WTC11 (cell line): ENCODE measurements around the gene EVC2. TPM values are rescaled to one million over a fixed set of nuclear protein-coding genes. Genes with fewer than 3 reads are reported as not detected.

ENCODE experiments used
- ATAC-seq: fragments of 200-7000 bp; cut with Tn5 transposase; 2 replicates; pipeline ENCODE4 v1.10.0; 2021; ENCODE audit warnings: mild to moderate bottlenecking, moderate library complexity
- CTCF ChIA-PET: fragments of 300-600 bp; sonication (Branson Sonifier 250); formaldehyde crosslinking; loops from one replicate; lab custom pipeline; 2021; ENCODE audit warnings: antibody characterized with exemption; lab: Charles Lee
- POLR2A ChIA-PET: fragments of 350-600 bp; sonication (Branson Sonifier 250); formaldehyde crosslinking; loops from one replicate; lab custom pipeline; 2021; ENCODE audit warnings: antibody characterized with exemption; lab: Charles Lee
- DNase-seq: peaks from one replicate; pipeline ENCODE4 v3.0.0; 2021; ENCODE audit warnings: low spot score
- H3K27ac Mint-ChIP-seq: 2 replicates; pipeline ENCODE4 v1.8.0; 2021; ENCODE audit warnings: mixed read lengths
- H3K27me3 Mint-ChIP-seq: 2 replicates; pipeline ENCODE4 v1.8.0; 2021; ENCODE audit warnings: low read depth, mild to moderate bottlenecking, moderate library complexity, mixed read lengths
- H3K36me3 Mint-ChIP-seq: 2 replicates; pipeline ENCODE4 v1.8.0; 2021; ENCODE audit warnings: mixed read lengths
- H3K4me1 Mint-ChIP-seq: 2 replicates; pipeline ENCODE4 v1.8.0; 2022; ENCODE audit warnings: mixed read lengths
- H3K4me3 Mint-ChIP-seq: 2 replicates; pipeline ENCODE4 v1.8.0; 2021; ENCODE audit warnings: mild to moderate bottlenecking, moderate library complexity, mixed read lengths
- H3K9me3 Mint-ChIP-seq: 2 replicates; pipeline ENCODE4 v1.8.0; 2021; ENCODE audit warnings: mixed read lengths
- ATF2 ChIP-seq: sonication (generic); formaldehyde crosslinking; IDR thresholded peaks from 2 replicates; pipeline ENCODE4 v1.8.1; 2022; ENCODE audit warnings: low read depth, missing genetic modification reagents, borderline replicate concordance
- E2F5 ChIP-seq: sonication (generic); formaldehyde crosslinking; IDR thresholded peaks from 2 replicates; pipeline ENCODE4 v1.8.1; 2022; ENCODE audit warnings: mild to moderate bottlenecking, moderate library complexity, missing genetic modification reagents
- ESRRA ChIP-seq: sonication (generic); formaldehyde crosslinking; IDR thresholded peaks from 2 replicates; pipeline ENCODE4 v1.8.1; 2022; ENCODE audit warnings: mild to moderate bottlenecking, missing genetic modification reagents, borderline replicate concordance
- FOXJ3 ChIP-seq: sonication (generic); formaldehyde crosslinking; IDR thresholded peaks from 2 replicates; pipeline ENCODE4 v1.9.0; 2021; ENCODE audit warnings: missing genetic modification reagents, mild to moderate bottlenecking, borderline replicate concordance
- FOXP1 ChIP-seq: sonication (generic); formaldehyde crosslinking; IDR thresholded peaks from 2 replicates; pipeline ENCODE4 v1.8.0; 2022; ENCODE audit warnings: missing genetic modification reagents, mild to moderate bottlenecking, moderate library complexity, borderline replicate concordance
- FOXP4 ChIP-seq: sonication (generic); formaldehyde crosslinking; IDR thresholded peaks from 2 replicates; pipeline ENCODE4 v1.8.0; 2022; ENCODE audit warnings: mild to moderate bottlenecking, missing genetic modification reagents
- GABPB1 ChIP-seq: sonication (generic); formaldehyde crosslinking; IDR thresholded peaks from 2 replicates; pipeline ENCODE4 v1.8.1; 2023; ENCODE audit warnings: mild to moderate bottlenecking, missing genetic modification reagents
- GTF2I ChIP-seq: fragments of 250-450 bp; sonication (Bioruptor Pico); conservative IDR thresholded peaks from 2 replicates; pipeline ENCODE4 v1.4.0; 2021; ENCODE audit warnings: mild to moderate bottlenecking
- IRF2 ChIP-seq: sonication (generic); formaldehyde crosslinking; IDR thresholded peaks from 2 replicates; pipeline ENCODE4 v1.8.0; 2022; ENCODE audit warnings: low read depth, missing genetic modification reagents, borderline replicate concordance
- OVOL2 ChIP-seq: fragments of 250-450 bp; sonication (Bioruptor Pico); IDR thresholded peaks from 2 replicates; pipeline ENCODE4 v1.9.0; 2021; ENCODE audit warnings: mild to moderate bottlenecking, borderline replicate concordance
- STAT6 ChIP-seq: sonication (generic); formaldehyde crosslinking; conservative IDR thresholded peaks from 2 replicates; pipeline ENCODE4 v1.8.1; 2023; ENCODE audit warnings: mild to moderate bottlenecking, low read depth, missing genetic modification reagents, moderate library complexity
- ZNF232 ChIP-seq: sonication (generic); formaldehyde crosslinking; IDR thresholded peaks from 2 replicates; pipeline ENCODE4 v1.8.0; 2022; ENCODE audit warnings: mild to moderate bottlenecking, missing genetic modification reagents
- ZNF317 ChIP-seq: sonication (generic); formaldehyde crosslinking; IDR thresholded peaks from 2 replicates; pipeline ENCODE4 v1.8.1; 2023; ENCODE audit warnings: low read depth, mild to moderate bottlenecking, moderate library complexity, missing genetic modification reagents, borderline replicate concordance
- ZNF671 ChIP-seq: fragments of 250-450 bp; sonication (Bioruptor Pico); IDR thresholded peaks from 2 replicates; pipeline ENCODE4 v1.8.0; 2021; ENCODE audit warnings: mild to moderate bottlenecking
- total RNA-seq: library from RNA; stranded (reverse); gene quantifications from 3 replicates; pipeline ENCODE4 v1.2.3, GENCODE V29; 2021
- TF ChIP-seq, protein P1 (sequence below): sonication (generic); formaldehyde crosslinking; IDR thresholded peaks from 2 replicates; pipeline ENCODE4 v1.8.0; 2022; ENCODE audit warnings: mild to moderate bottlenecking, missing genetic modification reagents
- TF ChIP-seq, protein P2 (sequence below): sonication (generic); formaldehyde crosslinking; IDR thresholded peaks from 2 replicates; pipeline ENCODE4 v1.8.0; 2022; ENCODE audit warnings: mild to moderate bottlenecking, missing genetic modification reagents
- TF ChIP-seq, protein P3 (sequence below): fragments of 250-450 bp; sonication (Bioruptor Pico); conservative IDR thresholded peaks from 2 replicates; pipeline ENCODE4 v1.9.0; 2021; ENCODE audit warnings: mild to moderate bottlenecking
- TF ChIP-seq, protein P4 (sequence below): sonication (generic); formaldehyde crosslinking; conservative IDR thresholded peaks from 2 replicates; pipeline ENCODE4 v1.8.1; 2022; ENCODE audit warnings: mild to moderate bottlenecking, missing genetic modification reagents
- TF ChIP-seq, protein P5 (sequence below): sonication (generic); formaldehyde crosslinking; IDR thresholded peaks from 2 replicates; pipeline ENCODE4 v1.8.0; 2023; ENCODE audit warnings: missing genetic modification reagents
- TF ChIP-seq, protein P6 (sequence below): sonication (generic); formaldehyde crosslinking; IDR thresholded peaks from 2 replicates; pipeline ENCODE4 v1.8.1; 2023; ENCODE audit warnings: mild to moderate bottlenecking, missing genetic modification reagents

Gene EVC2
- total RNA-seq, 1 experiment from 2014 or later, result 4.8 TPM

DNA sequence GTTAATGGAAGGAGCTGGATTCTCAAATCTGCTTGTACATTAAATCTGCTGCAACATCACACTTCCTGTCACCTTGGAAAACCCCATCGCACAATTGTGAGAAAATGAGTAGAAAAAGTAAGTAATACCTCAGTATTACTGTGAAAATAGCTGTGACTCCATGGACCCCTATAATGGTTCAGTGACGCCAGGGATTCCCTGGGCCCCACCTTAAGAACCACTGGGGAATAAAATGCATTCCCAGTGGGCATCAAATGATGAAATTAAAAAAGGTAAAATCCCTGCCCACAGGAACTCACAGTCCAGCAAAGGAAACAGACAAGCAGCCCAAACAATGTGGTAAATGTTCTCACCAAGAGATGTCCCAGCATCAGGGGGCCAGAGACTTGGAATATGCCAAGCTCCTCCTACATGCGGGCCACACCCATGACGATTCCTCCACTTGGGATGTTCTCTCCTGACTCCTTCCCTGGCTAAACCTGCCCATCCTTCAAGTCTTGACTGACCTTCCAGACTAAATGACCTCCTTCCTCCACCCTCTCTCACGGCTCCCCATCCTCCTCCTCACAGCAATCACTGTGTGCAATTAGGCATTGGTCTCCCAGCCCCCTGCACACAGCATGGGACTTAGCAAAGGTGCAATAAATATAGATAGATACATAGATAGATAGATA, 2.6 kb downstream of the EVC2 start:
- DNase-seq (no peak), ATAC-seq (no peak)
- H3K9me3 Mint-ChIP-seq, result peaks cover 19% of the 10 kb centered on the region
- H3K4me3 Mint-ChIP-seq, result no peak overlapping the region
- peaks cover 26% of the 10 kb centered on the region for H3K36me3 Mint-ChIP-seq
- H3K27me3 Mint-ChIP-seq, result peaks cover 39% of the 10 kb centered on the region
- no peak for TF ChIP-seq IRF2 (CRISPR knock-in tag)
- no peak for TF ChIP-seq ZNF232 (CRISPR knock-in tag)
- no peak for TF ChIP-seq GABPB1
- TF ChIP-seq, protein P1, sequence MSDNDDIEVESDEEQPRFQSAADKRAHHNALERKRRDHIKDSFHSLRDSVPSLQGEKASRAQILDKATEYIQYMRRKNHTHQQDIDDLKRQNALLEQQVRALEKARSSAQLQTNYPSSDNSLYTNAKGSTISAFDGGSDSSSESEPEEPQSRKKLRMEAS, result no peak
- TF ChIP-seq ATF2, result no peak
- TF ChIP-seq ZNF671 (CRISPR knock-in tag), result no peak
- no peak for TF ChIP-seq FOXP1 (CRISPR knock-in tag)
- TF ChIP-seq ZNF317 (CRISPR knock-in tag), result no peak
- no peak for TF ChIP-seq E2F5 (CRISPR knock-in tag)
- TF ChIP-seq, protein P2, sequence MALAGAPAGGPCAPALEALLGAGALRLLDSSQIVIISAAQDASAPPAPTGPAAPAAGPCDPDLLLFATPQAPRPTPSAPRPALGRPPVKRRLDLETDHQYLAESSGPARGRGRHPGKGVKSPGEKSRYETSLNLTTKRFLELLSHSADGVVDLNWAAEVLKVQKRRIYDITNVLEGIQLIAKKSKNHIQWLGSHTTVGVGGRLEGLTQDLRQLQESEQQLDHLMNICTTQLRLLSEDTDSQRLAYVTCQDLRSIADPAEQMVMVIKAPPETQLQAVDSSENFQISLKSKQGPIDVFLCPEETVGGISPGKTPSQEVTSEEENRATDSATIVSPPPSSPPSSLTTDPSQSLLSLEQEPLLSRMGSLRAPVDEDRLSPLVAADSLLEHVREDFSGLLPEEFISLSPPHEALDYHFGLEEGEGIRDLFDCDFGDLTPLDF (CRISPR knock-in tag), result no peak
- no peak for TF ChIP-seq OVOL2 (CRISPR knock-in tag)
- TF ChIP-seq GTF2I, result no peak
- no peak for TF ChIP-seq FOXJ3
- ChIA-PET POLR2A (no interaction called here), CTCF (no interaction called here)
- no peak overlapping the region for H3K27ac Mint-ChIP-seq
- H3K4me1 Mint-ChIP-seq, result peaks cover 14% of the 10 kb centered on the region

DNA sequence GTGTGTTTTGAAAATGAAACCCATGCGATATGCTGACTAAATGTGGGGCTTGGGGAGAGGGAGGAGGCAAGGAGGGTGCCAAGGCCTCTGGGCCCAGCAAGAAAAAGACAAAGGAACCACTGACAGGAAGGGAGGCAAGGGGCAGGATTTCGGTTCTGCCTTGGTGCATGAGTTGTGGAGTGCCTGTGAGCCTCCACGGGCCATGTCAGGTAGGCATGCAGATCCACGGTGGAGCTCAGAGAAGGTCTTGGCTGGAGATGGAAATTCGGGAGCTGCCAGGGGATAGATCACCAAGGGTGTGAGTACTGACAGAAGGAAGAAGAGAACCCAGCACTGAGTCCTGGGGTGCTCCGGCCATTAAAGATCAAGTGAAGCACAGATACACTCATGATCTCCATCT, 4.1 kb downstream of the EVC2 start:
- H3K4me3 Mint-ChIP-seq, result no peak overlapping the region
- H3K36me3 Mint-ChIP-seq, result peaks cover 26% of the 10 kb centered on the region
- H3K4me1 Mint-ChIP-seq, result peaks cover 10% of the 10 kb centered on the region
- ChIA-PET POLR2A (no interaction called here), CTCF (no interaction called here)
- H3K27ac Mint-ChIP-seq, result no peak overlapping the region
- ATAC-seq, result no peak
- no peak for DNase-seq
- H3K9me3 Mint-ChIP-seq, result peaks cover 19% of the 10 kb centered on the region
- peaks cover 24% of the 10 kb centered on the region for H3K27me3 Mint-ChIP-seq
- TF ChIP-seq, protein P3, sequence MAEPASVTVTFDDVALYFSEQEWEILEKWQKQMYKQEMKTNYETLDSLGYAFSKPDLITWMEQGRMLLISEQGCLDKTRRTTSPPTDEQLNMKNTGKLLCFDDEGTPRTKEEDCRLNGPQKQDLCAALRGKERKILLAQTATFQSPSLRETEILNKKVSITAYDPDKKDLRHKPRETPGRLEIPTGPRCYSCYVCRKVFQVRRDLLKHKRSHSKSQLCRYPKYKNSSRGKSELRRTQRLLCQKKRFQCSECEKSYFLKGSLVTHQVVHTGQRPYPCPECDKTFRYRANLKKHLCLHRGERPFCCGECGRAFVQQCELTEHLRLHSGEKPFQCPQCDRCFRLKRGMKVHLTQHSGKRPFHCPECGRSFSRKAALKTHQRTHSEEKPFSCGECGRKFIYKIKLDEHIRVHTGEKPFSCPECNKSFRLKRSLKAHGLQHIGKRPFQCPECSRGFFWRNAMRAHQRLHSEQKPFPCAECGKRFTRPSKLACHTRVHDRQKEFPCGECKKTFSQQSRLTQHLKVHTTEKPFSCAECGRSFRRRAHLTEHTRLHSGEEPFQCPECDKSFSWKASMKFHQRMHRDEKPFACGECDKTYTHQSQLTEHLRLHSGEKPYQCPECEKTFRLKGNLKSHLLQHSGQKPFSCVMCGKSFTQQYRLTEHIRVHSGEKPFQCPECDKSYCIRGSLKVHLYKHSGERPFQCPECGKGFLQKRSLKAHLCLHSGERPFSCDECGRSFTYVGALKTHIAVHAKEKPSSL (CRISPR knock-in tag), result no peak
- TF ChIP-seq E2F5 (CRISPR knock-in tag), result no peak
- TF ChIP-seq, protein P4, sequence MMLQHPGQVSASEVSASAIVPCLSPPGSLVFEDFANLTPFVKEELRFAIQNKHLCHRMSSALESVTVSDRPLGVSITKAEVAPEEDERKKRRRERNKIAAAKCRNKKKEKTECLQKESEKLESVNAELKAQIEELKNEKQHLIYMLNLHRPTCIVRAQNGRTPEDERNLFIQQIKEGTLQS, result no peak
- TF ChIP-seq IRF2 (CRISPR knock-in tag), result no peak
- TF ChIP-seq, protein P5, sequence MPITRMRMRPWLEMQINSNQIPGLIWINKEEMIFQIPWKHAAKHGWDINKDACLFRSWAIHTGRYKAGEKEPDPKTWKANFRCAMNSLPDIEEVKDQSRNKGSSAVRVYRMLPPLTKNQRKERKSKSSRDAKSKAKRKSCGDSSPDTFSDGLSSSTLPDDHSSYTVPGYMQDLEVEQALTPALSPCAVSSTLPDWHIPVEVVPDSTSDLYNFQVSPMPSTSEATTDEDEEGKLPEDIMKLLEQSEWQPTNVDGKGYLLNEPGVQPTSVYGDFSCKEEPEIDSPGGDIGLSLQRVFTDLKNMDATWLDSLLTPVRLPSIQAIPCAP (CRISPR knock-in tag), result no peak
- no peak for TF ChIP-seq GTF2I
- TF ChIP-seq, protein P6, sequence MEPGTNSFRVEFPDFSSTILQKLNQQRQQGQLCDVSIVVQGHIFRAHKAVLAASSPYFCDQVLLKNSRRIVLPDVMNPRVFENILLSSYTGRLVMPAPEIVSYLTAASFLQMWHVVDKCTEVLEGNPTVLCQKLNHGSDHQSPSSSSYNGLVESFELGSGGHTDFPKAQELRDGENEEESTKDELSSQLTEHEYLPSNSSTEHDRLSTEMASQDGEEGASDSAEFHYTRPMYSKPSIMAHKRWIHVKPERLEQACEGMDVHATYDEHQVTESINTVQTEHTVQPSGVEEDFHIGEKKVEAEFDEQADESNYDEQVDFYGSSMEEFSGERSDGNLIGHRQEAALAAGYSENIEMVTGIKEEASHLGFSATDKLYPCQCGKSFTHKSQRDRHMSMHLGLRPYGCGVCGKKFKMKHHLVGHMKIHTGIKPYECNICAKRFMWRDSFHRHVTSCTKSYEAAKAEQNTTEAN (CRISPR knock-in tag), result no peak
- TF ChIP-seq STAT6, result no peak
- no peak for TF ChIP-seq FOXP4 (CRISPR knock-in tag)
- TF ChIP-seq ESRRA (CRISPR knock-in tag), result no peak
